ENCODE results near the gene ITGB6.

ITGB6 gene

DNA sequence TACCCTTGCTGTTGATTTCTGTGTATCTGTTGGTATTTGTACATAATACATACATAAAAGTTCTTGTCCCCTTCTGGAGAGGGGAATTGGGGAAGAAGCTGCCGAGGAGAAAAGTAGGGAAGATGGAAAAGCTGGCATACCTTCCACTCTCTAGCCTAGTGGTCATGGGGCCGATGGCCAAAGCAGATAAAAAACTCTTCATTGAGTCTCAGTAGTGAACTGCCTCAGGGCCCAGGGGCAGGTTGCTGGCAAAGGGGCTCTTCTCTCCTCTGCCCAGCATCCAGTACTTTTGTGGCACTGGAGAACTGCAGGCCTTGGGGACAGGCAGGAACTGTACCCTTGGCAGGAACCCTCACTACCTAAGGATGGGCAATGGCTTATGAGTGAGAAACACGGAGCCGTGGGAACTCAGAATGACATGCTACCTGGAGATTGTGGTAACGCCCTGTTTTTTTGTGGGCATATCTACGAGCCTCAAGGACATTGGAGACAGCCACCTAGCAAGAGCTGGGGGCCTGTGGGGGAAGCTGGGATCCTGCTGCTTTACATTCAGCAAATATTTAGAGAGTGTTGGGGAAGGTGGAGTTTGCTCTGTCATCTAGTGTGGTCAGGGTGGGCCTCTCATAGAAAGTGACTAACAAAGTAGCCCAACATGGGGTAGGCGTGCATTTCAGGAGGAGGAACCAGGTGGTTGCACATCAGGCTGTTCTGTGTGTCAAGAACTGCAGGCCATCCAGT is 22.6 kb upstream of the ITGB6 start:
- DNase-seq (ENCODE audit: low read depth) = no peak
- TF ChIP-seq, protein P1, sequence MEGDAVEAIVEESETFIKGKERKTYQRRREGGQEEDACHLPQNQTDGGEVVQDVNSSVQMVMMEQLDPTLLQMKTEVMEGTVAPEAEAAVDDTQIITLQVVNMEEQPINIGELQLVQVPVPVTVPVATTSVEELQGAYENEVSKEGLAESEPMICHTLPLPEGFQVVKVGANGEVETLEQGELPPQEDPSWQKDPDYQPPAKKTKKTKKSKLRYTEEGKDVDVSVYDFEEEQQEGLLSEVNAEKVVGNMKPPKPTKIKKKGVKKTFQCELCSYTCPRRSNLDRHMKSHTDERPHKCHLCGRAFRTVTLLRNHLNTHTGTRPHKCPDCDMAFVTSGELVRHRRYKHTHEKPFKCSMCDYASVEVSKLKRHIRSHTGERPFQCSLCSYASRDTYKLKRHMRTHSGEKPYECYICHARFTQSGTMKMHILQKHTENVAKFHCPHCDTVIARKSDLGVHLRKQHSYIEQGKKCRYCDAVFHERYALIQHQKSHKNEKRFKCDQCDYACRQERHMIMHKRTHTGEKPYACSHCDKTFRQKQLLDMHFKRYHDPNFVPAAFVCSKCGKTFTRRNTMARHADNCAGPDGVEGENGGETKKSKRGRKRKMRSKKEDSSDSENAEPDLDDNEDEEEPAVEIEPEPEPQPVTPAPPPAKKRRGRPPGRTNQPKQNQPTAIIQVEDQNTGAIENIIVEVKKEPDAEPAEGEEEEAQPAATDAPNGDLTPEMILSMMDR (conservative IDR thresholded peaks at IDR 0.05; ENCODE audit: control insufficient read depth, insufficient read depth, low read depth, low read length) = no peak
- H3K4me3 ChIP-seq (ENCODE audit: control insufficient read depth, low read depth, low read length) = no peak overlapping the region

DNA sequence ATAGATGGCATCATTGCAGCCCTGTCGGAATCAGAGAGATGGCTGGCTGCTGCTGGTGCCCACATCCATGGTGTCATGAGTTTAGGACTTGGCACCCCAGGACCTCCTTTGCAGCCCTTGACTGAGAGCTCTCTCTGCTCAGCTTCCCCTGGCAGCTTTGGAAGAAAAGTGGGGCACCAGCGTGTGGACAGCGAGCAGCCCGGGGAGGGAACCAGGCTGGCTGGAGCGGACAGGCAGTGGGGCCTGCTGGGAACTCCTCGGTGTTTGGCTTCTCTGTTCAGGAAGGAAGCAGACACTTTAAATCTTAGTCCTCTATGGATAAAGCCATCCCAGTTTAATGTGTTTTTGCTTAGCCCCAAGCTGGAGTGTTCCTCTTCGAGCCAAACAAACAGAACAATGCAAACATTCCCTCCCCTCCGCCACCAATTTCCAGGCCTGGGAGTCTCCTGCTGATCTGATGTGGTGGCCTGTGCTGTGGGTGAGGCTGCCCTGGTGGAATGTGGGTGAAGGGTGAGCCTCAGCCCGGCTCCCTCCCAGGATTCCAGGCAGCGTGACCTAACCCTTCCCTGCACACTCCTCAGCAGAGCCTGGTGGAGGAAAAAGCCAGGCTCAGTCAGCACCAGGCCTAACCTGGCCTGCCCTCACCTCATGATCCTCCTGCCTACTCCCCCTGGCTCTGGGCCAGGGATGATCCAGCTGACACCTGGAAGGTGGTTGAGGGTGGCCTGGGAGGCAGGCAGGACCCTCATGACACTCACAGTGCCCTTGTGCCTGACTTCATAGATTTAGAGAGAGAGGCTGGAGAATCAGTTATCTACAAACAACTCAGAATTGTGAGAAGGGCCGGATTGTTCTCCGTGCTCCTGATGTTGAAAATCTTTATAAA is 21.6 kb upstream of the ITGB6 start:
- peak; percentile 80 for DNase-seq (ENCODE audit: low read depth)
- TF ChIP-seq, protein P1 (conservative IDR thresholded peaks at IDR 0.05; ENCODE audit: control insufficient read depth, insufficient read depth, low read depth, low read length) = no peak
- no peak overlapping the region for H3K4me3 ChIP-seq (ENCODE audit: control insufficient read depth, low read depth, low read length)

DNA sequence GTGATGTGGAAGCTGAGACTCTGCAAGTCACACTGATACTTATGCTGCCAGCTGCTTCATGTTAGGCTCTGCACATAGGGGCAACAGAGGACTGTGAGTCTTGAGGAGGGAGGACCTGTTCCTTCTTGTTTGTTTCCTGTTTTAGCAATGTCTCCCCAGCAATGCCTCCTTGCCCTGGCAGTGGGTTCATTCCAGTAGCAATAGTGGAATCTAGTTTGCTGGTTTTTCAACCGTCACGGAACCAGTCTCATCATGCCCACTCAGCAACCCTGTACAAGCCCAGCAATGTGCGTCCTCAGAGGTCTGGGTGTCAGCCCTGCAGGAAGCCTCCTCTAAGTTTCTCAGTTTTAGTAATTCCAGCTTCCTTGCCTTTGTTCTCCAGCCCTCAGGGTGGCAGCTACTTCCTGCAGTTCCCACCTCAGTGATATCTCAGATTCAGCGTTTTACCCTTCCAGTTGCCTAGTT is 20.5 kb upstream of the ITGB6 start:
- no peak overlapping the region for H3K4me3 ChIP-seq (ENCODE audit: control insufficient read depth, low read depth, low read length)
- TF ChIP-seq, protein P1 (conservative IDR thresholded peaks at IDR 0.05; ENCODE audit: control insufficient read depth, insufficient read depth, low read depth, low read length) = no peak
- DNase-seq (ENCODE audit: low read depth) = no peak

DNA sequence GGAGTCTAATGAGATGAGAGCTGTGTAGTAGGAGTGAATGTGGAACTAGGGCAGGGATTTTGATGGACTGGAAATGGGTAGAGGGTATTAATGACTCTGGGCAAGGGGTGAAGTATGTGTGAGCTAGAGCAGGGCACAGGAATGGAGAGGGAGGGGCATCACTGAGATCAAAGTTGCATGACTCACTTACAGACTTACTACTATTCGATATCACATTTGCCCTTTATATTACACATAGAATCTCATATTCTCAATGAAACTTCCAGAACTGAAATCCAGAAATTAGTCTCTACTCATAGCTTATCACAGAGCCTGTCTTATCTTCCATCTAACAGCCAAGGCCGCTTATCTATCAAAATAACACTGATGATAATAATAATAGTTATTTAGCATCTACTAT is 20.0 kb upstream of the ITGB6 start:
- H3K4me3 ChIP-seq (ENCODE audit: control insufficient read depth, low read depth, low read length) = no peak overlapping the region
- TF ChIP-seq, protein P1 (conservative IDR thresholded peaks at IDR 0.05; ENCODE audit: control insufficient read depth, insufficient read depth, low read depth, low read length) = no peak
- DNase-seq (ENCODE audit: low read depth) = no peak

DNA sequence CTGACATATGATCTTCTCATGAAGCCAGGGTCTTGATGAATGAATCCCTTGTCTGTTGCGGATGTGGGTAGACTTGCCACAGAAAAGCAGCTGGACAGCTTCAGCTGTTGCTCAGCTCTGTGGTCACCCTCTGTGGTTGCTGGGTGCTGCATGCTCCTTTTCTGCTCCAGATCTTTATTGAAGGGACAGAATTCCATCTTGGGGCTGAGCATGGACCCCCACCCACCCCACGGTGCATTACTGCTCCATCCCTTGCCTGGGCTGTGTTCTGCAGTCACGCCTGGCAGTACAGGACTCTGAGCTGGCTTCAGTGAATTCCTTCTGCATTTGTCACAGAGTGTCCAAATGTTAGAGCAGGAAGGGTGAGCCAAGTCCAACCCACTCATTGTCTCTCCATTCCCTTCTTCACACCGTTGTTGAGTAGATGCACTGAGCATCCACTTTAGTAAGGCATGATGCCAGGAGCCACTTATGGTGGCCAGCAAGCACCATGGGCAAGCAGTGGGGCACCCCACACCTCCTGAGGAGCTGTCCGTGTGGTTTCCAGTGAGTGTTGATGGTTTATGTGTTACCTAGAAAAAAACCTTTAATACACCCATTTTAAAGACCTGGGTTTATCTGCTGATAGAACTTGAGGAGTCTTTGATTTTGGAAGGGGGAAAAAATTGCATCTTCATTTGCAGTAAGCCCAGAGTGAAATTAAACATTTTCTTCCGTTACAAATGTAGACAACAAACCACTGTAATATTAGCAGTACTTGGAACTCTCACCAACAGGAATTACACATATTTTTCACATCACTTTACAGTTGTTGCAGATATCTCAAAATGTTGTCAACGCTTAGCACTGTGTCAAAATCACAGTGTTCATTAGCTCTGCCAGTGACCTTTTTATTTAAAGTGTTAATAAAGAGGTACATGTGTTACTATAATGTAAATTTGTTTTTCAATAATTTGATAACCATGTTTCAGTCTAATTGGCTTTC is 14.7 kb upstream of the ITGB6 start:
- TF ChIP-seq, protein P1 (conservative IDR thresholded peaks at IDR 0.05; ENCODE audit: control insufficient read depth, insufficient read depth, low read depth, low read length) = no peak
- DNase-seq (ENCODE audit: low read depth) = peak; percentile 94

DNA sequence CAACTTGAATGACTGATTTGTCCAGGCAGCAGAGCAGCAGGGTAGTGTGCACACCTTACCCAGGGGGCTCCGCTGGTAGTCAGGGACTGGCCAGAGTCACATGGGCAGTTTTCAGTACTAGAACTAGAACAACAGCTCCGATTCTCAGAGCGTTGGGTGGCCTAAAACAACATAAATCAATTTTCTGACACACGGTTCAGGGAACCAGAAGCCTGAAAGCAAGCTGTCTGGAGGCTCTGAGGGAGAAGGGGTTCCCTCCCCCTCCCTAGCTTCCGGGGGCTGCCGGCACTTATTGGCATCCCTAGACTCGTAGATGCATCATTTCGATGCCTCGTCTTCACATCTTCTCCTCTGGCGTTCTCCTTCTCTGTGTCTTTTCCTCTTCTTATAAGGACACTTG is 13.4 kb upstream of the ITGB6 start:
- DNase-seq (ENCODE audit: low read depth) = no peak
- TF ChIP-seq, protein P1 (conservative IDR thresholded peaks at IDR 0.05; ENCODE audit: control insufficient read depth, insufficient read depth, low read depth, low read length) = no peak
- no peak overlapping the region for H3K4me3 ChIP-seq (ENCODE audit: control insufficient read depth, low read depth, low read length)

More for the DNA sequence above, 14.7 kb upstream of the ITGB6 start:
- H3K4me3 ChIP-seq (ENCODE audit: control insufficient read depth, low read depth, low read length) = no peak overlapping the region

Measured in fibroblast of mammary gland (primary cell).